ENCODE data around the gene ADIG.
"Not testable (repeated sequence)": the region's sequence is repeated elsewhere in the genome, so short reads cannot be mapped to it uniquely, and the experiment has no call there.

DNA sequence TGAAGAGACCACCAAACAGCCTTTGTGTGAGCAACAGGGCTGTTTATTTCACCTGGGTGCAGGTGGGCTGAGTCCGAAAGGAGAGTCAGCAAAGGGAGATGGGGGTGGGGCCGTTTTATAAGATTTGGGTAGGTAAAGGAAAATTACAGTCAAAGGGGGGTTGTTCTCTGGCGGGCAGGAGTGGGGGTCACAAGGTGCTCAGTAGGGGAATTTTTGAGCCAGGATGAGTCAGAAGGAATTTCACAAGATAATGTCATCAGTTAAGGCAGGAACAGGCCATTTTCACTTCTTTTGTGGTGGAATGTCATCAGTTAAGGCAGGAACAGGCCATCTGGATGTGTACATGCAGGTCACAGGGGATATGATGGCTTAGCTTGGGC lies 11.4 kb downstream of the ADIG start:
- TF ChIP-seq, protein P1, sequence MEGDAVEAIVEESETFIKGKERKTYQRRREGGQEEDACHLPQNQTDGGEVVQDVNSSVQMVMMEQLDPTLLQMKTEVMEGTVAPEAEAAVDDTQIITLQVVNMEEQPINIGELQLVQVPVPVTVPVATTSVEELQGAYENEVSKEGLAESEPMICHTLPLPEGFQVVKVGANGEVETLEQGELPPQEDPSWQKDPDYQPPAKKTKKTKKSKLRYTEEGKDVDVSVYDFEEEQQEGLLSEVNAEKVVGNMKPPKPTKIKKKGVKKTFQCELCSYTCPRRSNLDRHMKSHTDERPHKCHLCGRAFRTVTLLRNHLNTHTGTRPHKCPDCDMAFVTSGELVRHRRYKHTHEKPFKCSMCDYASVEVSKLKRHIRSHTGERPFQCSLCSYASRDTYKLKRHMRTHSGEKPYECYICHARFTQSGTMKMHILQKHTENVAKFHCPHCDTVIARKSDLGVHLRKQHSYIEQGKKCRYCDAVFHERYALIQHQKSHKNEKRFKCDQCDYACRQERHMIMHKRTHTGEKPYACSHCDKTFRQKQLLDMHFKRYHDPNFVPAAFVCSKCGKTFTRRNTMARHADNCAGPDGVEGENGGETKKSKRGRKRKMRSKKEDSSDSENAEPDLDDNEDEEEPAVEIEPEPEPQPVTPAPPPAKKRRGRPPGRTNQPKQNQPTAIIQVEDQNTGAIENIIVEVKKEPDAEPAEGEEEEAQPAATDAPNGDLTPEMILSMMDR (IDR thresholded peaks at IDR 0.05; ENCODE audit: low read depth, low read length): not testable (repeated sequence)
- not testable (repeated sequence) for TF ChIP-seq POLR2A (IDR thresholded peaks at IDR 0.05; ENCODE audit: extremely low read depth, insufficient read length)

All from NB4 (cell line).